Stimulated activated naive CD4-positive, alpha-beta T cell treated with Interleukin-2 at 50 U/mL for 16 hours (primary cell): ENCODE results near the gene CREBRF.
A peak's percentile ranks its signal among the peaks of the same experiment; 100 is the strongest.
"Not testable (repeated sequence)": the region's sequence is repeated elsewhere in the genome, so short reads cannot be mapped to it uniquely, and the experiment has no call there.

Source experiments
- DNase-seq: peaks from one replicate; lab custom pipeline; 2025; lab: John Stamatoyannopoulos, UW

The CREBRF gene, protein sequence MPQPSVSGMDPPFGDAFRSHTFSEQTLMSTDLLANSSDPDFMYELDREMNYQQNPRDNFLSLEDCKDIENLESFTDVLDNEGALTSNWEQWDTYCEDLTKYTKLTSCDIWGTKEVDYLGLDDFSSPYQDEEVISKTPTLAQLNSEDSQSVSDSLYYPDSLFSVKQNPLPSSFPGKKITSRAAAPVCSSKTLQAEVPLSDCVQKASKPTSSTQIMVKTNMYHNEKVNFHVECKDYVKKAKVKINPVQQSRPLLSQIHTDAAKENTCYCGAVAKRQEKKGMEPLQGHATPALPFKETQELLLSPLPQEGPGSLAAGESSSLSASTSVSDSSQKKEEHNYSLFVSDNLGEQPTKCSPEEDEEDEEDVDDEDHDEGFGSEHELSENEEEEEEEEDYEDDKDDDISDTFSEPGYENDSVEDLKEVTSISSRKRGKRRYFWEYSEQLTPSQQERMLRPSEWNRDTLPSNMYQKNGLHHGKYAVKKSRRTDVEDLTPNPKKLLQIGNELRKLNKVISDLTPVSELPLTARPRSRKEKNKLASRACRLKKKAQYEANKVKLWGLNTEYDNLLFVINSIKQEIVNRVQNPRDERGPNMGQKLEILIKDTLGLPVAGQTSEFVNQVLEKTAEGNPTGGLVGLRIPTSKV

DNA sequence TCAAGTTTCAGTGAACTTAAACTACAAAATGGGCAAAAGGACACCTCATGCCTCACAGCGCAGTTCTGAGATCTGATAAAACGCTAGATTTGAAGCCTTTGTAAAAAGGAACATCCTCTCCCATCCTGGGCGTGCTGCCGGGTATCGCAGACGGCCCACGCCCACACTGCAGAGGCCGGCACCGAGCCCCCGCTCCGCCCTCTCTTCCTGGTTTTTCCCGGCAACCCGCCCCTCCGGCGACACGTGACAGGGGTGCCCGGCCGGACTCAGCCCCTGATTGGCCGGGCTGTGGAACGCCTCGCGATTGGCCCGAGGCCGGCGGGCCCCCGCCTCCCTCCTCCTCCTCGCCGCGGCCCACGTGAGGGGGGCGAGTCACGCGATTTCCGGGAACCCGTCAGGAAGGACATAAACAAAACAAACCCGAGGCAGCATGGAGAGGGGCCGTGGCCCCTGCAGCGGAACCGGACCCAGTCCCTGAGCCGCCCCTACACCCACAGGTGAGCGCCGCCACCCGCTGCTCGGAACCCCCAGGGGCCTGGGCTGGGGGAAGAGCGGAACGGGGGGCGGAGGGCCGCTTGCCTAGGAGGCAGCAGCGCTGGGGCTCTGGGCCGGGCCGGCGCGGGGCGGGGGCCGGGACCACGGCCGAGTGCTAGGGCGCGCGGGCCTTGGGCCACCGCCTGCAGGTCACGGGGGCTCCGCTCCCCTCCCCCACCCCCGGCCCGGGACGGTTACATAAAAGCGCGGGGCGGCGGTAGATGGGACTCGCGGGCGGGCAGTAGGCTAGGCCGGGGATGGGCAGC is at the start of gene CREBRF:
Gene CREBRF (plus strand): TSS at position 370 of the 800 bp plus-strand sequence. CDS start 24,424 bp downstream, outside the sequence.
- peak; percentile 97 for DNase-seq

DNA sequence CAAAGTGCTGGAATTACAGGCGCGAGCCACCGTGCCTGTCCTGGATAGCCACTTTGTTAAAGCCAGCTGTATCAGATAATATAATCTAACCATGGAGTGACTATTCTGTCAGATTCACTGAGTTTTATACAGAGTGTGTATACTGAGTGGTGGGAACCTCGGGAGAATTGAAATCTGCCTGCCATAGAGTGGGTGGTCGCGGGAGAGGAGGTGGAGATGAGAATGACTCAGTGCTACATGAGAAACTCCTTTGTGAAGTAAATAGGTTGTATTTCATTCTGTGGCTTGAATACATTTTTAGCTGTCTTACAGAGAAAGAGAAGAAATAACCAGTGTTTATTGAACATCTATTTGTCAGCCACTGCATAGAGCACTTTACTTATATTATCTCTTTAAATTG is 46.1 kb upstream of the CREBRF start:
- DNase-seq: no peak

DNA sequence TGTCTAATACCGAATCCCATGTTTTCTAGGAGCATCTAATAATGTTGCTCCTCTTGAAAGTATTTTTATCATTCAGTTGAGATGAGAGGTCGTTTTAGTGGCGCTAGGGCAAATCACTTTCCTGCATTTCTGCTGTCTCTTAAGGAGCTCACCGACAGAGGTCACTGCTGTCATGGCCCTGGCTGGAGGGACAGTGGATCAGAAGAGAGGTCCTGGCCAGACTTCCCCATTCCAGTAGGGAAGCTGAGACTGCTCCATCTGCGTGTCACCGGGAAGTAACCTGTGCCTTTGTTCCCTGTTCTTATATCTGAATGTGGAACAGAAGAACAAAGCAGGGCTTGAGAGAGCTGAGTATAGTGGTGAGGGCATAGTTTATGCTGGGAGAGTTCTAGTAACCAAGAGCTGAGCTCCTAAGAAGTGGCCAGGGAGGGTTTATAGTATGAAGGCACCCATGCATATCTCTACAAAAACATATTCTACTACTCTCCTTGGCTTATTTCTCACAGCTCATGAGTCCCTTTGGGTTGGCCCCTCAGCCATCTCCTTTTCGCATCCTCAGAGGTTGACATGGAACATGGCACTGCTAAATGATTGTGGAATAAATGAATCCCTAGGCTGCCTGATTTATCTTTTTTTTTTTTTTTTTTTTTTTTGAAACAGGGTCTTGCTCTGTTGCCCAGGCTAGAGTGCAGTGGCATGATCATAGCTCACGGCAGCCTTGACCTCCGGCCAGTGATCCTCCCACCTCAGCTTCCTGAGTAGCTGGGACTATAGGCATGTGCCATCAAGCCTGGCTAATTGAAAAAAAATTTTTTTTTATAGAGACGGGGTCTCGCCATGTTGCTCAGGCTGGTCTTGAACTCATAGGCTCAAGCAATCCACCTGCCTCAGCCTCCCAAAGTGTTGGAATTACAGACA is 45.3 kb upstream of the CREBRF start:
- DNase-seq: no peak

DNA sequence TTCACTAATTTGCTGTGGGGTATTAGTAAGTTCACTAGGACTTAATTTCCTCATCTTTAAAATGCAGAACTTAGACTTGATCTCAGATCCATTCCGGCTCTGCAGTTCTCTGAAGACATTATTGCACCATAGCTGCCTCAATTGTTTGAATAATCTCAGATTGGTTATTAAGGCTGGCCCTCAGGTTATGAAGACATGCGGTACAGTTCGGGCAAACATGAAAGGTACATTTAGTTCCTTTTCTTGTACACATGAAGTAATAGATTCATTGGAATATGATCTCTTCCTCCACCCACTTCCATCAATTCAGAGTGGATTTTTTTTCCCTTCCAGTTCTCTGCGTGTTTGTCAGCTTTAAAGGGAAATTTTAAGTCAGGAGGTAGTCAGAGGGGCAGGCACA is 44.6 kb upstream of the CREBRF start:
- no peak for DNase-seq

DNA sequence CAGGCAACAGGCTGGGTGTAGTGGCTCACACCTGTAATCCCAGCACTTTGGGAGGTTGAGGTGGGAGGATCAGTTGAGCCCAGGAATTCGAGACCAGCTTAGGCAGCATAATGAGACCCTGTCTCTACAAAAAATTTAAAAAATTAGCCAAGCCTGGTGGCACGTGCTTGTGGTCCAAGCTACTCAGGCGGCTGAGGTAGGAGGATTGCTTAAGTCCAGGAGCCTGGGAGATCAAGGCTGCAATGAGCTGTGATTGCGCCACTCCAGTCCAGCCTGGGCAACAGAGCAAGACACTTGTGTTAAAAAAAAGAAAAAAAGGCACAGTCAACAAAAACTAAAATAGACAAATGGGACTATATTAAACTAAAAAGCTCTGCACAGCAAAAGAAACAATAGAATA is 43.3 kb upstream of the CREBRF start:
- DNase-seq: no peak

DNA sequence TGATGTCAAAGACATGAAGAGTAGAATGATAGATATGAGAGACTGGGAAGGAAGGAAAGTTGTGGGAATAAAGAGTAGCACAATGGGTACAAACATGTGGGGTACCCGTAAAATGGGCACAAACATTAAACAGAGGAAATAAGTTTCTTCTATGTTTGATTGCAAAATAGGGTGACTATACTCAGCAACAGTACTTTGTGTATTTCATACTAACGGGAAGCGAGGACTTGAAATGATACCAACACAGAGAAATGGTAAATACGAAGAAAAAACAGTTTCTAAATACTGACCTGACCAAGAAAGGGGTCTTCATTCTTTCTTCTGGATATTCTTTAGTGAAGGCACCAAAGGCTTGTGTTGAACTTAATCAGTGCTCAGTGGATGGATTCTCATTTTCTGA is 41.5 kb upstream of the CREBRF start:
- DNase-seq: no peak

DNA sequence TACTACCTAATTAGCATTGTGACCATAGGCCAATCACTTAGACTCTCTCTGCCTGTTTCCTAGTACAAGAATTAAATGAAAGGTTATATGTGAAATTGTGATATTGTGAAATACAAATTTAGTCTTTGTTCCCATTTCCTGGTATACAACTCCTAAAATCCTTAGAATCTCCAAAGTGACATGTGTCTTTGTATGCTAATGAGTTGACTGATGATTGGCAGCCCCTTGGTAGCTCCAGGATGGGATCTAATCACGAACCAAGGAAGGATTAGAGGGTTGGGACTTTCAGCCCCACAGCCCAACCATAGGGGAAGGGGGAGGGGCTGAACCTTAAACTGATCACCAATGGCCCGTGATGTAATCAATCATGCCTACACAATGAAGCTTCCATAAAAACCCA is 41.0 kb upstream of the CREBRF start:
- no peak for DNase-seq

DNA sequence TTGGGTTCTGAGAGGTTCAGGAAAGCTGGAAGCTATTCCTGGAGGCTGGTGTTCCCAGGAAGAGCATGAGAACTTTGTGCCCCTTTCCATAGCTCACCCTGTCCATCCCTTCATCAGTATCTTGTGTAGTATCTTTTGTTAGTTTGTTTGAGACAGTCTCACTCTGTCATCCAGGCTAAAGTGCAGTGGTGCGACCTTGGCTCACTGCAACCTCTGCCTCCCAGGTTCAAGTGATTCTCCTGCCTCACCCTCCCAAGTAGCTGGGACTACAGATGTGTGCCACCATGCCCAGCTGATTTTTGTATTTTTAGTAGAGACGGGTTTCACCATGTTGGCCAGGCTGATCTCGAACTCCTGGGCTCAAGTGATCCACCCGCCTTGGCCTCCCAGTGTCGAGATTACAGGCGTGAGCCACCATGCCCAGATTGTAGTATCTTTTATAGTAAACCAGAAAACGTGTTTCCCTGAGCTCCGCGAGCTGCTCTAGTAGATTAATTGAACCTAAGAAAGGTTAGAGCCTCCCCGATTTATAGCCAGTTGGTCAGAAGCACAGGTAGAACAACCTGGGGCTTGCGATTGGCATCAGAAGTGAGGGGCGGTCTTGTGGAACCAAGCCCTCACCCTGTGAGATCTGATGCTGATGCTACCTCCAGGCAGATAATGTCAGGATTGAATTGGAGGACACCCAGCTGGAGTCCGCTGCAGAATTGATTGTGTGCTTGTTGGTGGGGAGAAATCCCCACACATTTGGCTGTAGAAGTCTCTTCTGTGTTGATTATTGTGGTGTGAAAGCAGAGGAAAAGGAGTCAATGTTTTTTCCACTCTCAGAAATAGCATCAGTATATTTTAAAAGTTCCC is 40.3 kb upstream of the CREBRF start:
- DNase-seq: no peak

DNA sequence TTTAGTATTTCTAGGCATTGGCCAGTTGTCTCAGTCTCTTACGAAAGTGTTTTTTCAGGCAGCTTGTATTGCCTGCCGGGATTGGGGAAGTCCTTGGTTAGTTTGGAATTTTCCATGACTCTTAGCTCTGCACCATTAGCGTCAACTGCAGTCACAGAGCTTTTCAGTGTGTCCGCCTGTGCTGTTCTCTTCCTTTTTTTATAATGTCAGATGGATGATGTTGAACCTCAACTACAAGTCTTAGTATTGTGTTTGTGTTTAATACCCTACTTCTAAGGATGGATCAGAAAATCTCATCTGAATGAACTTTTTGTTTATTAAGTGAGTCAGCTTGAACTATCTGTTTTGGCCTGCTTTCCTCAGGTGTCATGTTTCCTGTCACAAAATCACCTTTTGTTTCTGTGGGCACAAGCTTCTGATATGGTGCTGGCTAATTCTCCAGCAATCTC is 39.5 kb upstream of the CREBRF start:
- no peak for DNase-seq

DNA sequence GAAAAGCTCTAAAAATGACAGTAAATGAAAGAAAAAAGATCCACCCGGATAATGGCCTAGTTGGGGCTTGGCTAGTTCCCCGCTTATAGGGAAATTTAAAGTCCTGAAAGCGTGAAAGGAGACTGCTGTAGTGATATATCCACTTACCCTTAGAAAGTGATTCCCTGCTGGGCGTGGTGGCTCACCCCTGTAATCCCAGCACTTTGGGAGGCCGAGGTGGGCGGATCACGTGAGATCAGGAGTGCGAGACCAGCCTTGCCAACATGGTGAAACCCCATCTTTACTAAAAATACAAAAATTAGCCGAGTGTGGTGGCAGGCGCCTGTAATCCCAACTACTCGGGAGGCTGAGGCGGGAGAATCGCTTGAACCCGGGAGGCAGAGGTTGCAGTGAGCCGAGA is 39.1 kb upstream of the CREBRF start:
- not testable (repeated sequence) for DNase-seq

DNA sequence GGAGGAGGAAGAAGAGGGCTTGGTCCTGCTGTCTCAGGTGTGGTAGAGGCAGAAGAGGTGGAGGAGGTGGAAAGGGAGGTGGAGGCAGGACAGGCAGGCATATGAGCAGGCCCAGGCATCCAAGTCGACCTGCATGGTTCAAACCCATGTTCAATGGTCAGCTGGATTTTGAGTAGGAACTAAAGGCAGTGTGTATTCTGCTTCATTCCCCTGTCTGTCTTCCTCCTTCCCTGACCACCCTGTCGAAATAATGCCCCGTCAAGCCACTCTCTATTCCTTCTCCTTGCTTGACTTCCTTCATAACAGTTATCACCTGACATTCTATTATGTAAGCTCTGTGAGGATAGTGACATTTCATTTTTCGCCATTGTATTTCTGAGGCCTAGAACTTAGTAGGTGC is 37.8 kb upstream of the CREBRF start:
- no peak for DNase-seq

DNA sequence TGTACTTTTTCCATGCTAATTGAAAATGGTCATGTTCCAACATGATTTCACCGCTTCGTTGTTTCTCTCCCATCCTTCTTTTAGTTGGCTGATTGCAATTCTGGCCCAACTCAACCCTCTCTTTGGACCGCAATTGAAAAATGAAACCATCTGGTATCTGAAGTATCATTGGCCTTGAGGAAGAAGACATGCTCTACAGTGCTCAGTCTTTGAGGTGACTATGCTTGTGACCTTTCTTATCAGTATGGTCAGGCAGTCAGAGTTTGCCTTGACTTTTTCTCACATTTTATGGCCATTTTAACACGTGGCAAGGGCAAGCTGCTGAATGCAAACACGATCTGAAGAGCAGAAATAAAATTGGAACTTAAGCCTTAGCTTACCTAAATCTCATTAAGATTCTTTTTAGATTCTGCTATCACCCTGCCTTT is 36.0 kb upstream of the CREBRF start:
- DNase-seq: no peak

DNA sequence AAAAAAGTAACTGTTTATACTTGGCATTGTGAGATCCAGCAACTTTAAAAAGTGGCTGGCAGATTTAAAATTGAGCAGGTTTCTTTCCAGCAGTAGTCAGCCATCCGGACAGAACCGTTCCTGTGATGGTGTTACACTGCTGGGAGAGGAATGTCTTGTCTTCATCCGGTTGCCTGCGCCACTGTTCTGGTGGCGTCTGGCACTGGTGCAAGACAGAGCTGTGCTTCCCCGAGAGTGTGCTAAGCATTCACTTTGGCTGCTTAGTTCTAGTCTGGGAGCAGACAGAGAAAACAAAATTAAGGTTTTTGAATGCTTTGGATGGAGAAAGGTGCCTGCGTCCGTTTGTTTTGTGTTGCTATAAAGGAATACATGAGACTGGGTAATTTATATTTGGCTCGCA is 35.5 kb upstream of the CREBRF start:
- DNase-seq: no peak

DNA sequence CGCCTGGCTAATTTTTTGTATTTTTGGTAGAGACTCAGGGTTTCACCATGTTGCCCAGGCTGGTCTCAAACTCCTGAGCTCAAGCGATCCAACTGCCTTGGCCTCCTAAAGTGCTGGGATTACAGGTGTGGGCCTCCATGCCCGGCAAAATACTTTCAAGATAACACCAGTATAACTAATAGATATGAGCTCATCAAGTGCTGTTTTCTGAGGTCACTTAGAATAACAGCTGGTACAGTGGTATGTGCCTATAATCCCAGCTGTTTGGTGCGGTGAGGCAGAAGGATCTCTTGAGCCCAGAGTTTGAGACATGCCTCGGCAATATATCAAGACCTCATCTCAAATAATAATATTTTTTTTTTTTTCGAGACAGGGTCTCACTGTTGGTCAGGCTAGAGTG is 30.5 kb upstream of the CREBRF start:
- DNase-seq: no peak

DNA sequence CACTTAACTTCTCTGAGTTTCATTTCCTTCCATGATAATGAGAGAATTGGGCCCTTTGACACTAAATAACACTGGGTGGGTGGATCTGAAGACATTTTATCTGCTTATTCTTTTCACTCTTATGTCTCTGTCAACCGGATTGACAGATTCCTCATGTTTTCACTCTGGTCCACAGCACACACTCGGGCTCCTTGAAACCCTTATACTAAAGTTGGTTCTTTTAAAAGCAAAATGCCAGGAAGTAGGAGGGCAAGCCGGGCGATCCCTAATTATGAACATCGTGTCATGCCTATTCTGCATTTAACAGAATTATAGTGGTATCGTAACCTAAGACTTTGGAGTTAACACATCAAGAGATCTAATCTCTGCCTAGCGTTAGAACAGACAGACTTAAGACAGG is 28.2 kb upstream of the CREBRF start:
- DNase-seq: no peak

DNA sequence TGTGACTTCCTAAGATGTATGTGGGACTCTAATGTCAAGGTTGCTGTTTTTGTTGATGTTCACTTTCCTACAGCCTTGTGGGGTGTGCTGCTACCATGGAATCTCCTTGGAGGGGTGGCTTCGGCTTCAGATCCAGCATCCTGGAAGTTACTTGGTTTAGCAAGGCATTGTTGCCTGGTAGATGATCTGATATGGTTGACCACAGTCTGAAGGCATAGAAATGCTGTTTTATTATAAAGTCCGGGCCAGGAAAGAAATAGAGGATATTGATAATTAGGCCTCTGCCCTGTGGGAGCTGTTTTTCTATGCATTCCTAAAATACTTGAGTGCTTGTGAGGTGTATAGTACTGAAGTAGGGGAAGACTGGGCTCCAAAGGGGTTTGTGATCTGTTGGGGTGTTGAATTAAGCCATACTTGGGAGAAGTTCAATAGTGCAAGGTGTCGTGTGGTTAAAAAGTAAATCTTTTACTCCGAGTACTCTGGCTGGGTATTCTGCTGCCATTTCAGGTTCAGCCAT is 27.3 kb upstream of the CREBRF start:
- DNase-seq: no peak

DNA sequence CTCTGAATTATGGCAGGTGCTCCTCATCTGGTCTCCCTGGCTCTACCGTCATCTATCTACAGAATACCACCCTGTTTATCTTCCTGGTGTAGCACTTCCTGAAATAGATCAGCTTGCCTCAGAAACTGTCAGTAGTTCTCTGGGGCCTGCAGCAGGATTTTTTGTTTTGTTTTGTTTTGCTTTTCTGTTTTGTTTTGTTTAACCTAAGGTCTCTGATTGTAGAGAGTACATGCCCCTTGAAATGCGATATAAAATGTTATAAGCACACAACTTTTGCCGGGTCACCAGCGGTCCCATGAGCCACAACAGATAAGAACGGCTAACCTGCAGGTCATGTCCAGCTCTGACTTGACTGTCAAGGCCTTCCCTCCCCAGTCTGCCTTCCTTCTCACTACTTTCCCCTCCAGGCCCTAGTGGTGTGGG is 26.6 kb upstream of the CREBRF start:
- no peak for DNase-seq

DNA sequence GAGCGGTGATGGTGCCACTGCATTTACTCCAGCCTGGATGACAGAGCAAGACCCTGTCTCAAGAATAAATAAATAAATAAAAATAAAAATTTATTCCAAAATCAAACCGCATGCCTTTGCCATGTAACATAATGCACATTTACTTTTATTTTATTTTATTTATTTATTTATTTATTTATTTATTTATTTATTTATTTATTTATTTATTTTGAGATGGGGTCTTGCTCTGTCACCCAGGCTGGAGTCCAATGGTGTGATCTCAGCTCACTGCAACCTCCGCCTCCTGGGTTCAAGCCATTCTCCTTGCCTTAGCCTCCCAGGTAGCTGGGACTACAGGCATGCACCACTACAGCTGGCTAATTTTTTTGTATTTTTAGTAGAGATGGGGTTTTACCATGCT is 24.1 kb upstream of the CREBRF start:
- DNase-seq: not testable (repeated sequence)

DNA sequence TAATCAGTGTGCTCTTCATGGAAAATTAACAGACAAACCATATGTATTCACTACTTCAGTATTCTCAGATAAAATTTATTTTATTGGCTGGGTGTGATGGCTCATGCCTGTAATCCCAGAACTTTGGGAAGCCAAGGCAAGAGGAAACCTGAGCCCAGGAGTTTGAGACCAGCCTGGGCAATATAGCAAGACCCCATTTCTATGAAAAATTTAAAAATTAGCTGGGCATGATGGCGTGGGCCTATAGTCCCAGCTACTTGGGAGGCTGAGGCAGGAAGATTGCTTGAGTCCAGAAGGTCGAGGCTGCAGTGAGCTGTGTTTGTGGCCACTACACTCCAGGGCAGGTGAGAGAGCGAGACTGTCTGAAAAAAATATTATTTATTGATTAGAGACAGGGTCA is 23.4 kb upstream of the CREBRF start:
- no peak for DNase-seq

DNA sequence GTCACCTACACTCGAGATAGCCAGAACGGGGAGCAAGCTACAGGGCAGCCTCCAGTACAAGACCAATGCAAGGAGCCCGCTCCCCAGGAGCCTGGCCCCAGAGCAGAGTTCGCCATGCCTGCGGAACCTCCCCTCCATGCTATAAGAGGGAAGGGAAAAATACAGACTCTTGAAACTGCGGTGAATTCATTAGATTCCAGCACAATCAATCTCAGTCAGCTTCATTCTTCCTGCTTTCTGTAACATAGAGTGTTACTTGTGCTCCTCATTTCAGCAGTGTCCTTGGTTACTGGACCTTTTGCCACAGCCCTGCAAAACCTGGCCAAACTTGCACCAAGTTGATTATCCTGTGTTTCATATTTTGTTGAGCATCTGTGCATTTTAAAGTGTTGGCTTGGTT is 22.2 kb upstream of the CREBRF start:
- no peak for DNase-seq
